GM12872 (cell line): ENCODE data around the gene RDH13.

ENCODE experiments used
- CTCF ChIP-seq: IDR thresholded peaks from 3 replicates; pipeline ENCODE4 v1.5.1; 2011; ENCODE audit warnings: low read depth, mild to moderate bottlenecking, low read length, moderate library complexity; ENCODE audit not compliant: insufficient read depth

The RDH13 gene

GRCh38 chr19:55089342-55089944 lies 26.5 kb upstream of the RDH13 start:
- no peak for TF ChIP-seq CTCF

- TF ChIP-seq CTCF, result peak; percentile 71
Observed at GRCh38 chr19:55088543-55089341, 25.8 kb upstream of the RDH13 start.

- TF ChIP-seq CTCF, result no peak
Observed at GRCh38 chr19:55088021-55088451, 25.1 kb upstream of the RDH13 start.

- TF ChIP-seq CTCF, result no peak
Observed at GRCh38 chr19:55087542-55087901, 24.6 kb upstream of the RDH13 start.

GRCh38 chr19:55086730-55087541 lies 24.0 kb upstream of the RDH13 start:
- no peak for TF ChIP-seq CTCF

GRCh38 chr19:55085923-55086715 lies 23.2 kb upstream of the RDH13 start:
- no peak for TF ChIP-seq CTCF
